Suppressor macrophage treated with lipopolysaccharide for 1 hour (primary cell): ENCODE data around the gene WIPI1.
"Not testable (repeated sequence)": the region's sequence is repeated elsewhere in the genome, so short reads cannot be mapped to it uniquely, and the experiment has no call there.

Source experiments
- DNase-seq, 3 donors: peaks; one replicate each; pipeline ENCODE4 v3.0.0-alpha.2; 2020 to 2022

The WIPI1 gene

GRCh38 chr17:68457168-68457538, at the start of gene WIPI1:
TSS of gene WIPI1 (minus strand) at chr17:68457496. CDS start at chr17:68457421, 75 bp downstream.
- DNase-seq, result no peak

- no peak for DNase-seq
Observed at GRCh38 chr17:68505951-68506350, 48.7 kb upstream of the WIPI1 start.

- DNase-seq, result no peak
Observed at GRCh38 chr17:68501074-68501473, 43.8 kb upstream of the WIPI1 start.

GRCh38 chr17:68499587-68499986, 42.3 kb upstream of the WIPI1 start:
- DNase-seq, result no peak

- DNase-seq, result peak; percentile 67 to 78 (median 70)
Observed at GRCh38 chr17:68498479-68499326, 41.4 kb upstream of the WIPI1 start.

GRCh38 chr17:68497885-68498319, 40.6 kb upstream of the WIPI1 start:
- DNase-seq, result peak; percentile 69 to 88 (median 79)

- DNase-seq, result no peak
Observed at GRCh38 chr17:68495081-68495480, 37.8 kb upstream of the WIPI1 start.

- DNase-seq, result not testable (repeated sequence)
Observed at GRCh38 chr17:68492394-68493054, 35.2 kb upstream of the WIPI1 start.

GRCh38 chr17:68491381-68492231, 34.3 kb upstream of the WIPI1 start:
- DNase-seq, result peak; percentile 82 to 91 (median 89)

- peak in 1 of 3 donors; percentile 33 for DNase-seq
Observed at GRCh38 chr17:68489919-68490318, 32.6 kb upstream of the WIPI1 start.

- no peak for DNase-seq
Observed at GRCh38 chr17:68484458-68484857, 27.2 kb upstream of the WIPI1 start.

- no peak for DNase-seq
Observed at GRCh38 chr17:68482576-68483041, 25.3 kb upstream of the WIPI1 start.

GRCh38 chr17:68480885-68481284, 23.6 kb upstream of the WIPI1 start:
- DNase-seq, result no peak

GRCh38 chr17:68470961-68471360, 13.7 kb upstream of the WIPI1 start:
- DNase-seq, result peak in 2 of 3 donors; percentile 39 to 47

GRCh38 chr17:68468788-68469187, 11.5 kb upstream of the WIPI1 start:
- DNase-seq, result no peak

GRCh38 chr17:68468334-68468733, 11.0 kb upstream of the WIPI1 start:
- no peak for DNase-seq

GRCh38 chr17:68463211-68464019, 6.1 kb upstream of the WIPI1 start:
- no peak for DNase-seq

- peak; percentile 90 to 95 (median 91) for DNase-seq
Observed at GRCh38 chr17:68462381-68463210, 5.3 kb upstream of the WIPI1 start.

GRCh38 chr17:68461589-68461988, 4.3 kb upstream of the WIPI1 start:
- peak; percentile 51 to 72 (median 57) for DNase-seq

- no peak for DNase-seq
Observed at GRCh38 chr17:68461122-68461539, 3.8 kb upstream of the WIPI1 start.

- DNase-seq, result no peak
Observed at GRCh38 chr17:68460715-68461114, 3.4 kb upstream of the WIPI1 start.
